NCI-H524 (cell line): Measurements from ENCODE around the gene MRPS14.
"Not testable (repeated sequence)": the region's sequence is repeated elsewhere in the genome, so short reads cannot be mapped to it uniquely, and the experiment has no call there.

Experiments used
- DNase-seq, 2 experiments: peaks; one replicate each; lab custom pipeline; 2025; lab: John Stamatoyannopoulos, UW

MRPS14 gene

GRCh38 chr1:175023043-175023921 lies at the start of gene MRPS14:
Gene MRPS14, minus strand, starts transcription at chr1:175023425. Its CDS starts 17 bp downstream, at chr1:175023408.
- peak; percentile 90 to 97 for DNase-seq

- DNase-seq: peak in 1 of 2 experiments; percentile 20
These were observed 49.1 kb upstream of the MRPS14 start for GRCh38 chr1:175072099-175072951.

- DNase-seq: no peak
These were observed 48.2 kb upstream of the MRPS14 start for GRCh38 chr1:175071276-175071943.

GRCh38 chr1:175070818-175071217 lies 47.6 kb upstream of the MRPS14 start:
- no peak for DNase-seq

- DNase-seq: no peak
These were observed 44.3 kb upstream of the MRPS14 start, which contains the start of gene TNN for GRCh38 chr1:175067362-175068106. Gene TNN, plus strand, starts transcription at chr1:175067833. Its CDS starts 9,586 bp downstream, at chr1:175077419.

GRCh38 chr1:175062858-175063257 lies 39.6 kb upstream of the MRPS14 start:
- DNase-seq: no peak

- no peak for DNase-seq
These were observed 39.1 kb upstream of the MRPS14 start for GRCh38 chr1:175062339-175062738.

GRCh38 chr1:175054736-175055135 lies 31.5 kb upstream of the MRPS14 start:
- DNase-seq: no peak

GRCh38 chr1:175050992-175051391 lies 27.8 kb upstream of the MRPS14 start:
- no peak for DNase-seq

- DNase-seq: no peak
These were observed 22.3 kb upstream of the MRPS14 start for GRCh38 chr1:175045519-175045918.

- DNase-seq: no peak
These were observed 21.9 kb upstream of the MRPS14 start for GRCh38 chr1:175045097-175045496.

GRCh38 chr1:175044591-175044990 lies 21.4 kb upstream of the MRPS14 start:
- DNase-seq: not testable (repeated sequence)

GRCh38 chr1:175043824-175044223 lies 20.6 kb upstream of the MRPS14 start:
- no peak for DNase-seq

- no peak for DNase-seq
These were observed 19.4 kb upstream of the MRPS14 start for GRCh38 chr1:175042650-175043049.

GRCh38 chr1:175040324-175040879 lies 17.2 kb upstream of the MRPS14 start:
- DNase-seq: no peak

- DNase-seq: no peak
These were observed 14.2 kb upstream of the MRPS14 start for GRCh38 chr1:175037416-175037815.

- no peak for DNase-seq
These were observed 13.3 kb upstream of the MRPS14 start for GRCh38 chr1:175036476-175036875.

- DNase-seq: no peak
These were observed 12.6 kb upstream of the MRPS14 start for GRCh38 chr1:175035865-175036264.

- DNase-seq: no peak
These were observed 11.6 kb upstream of the MRPS14 start for GRCh38 chr1:175034775-175035174.

GRCh38 chr1:175033953-175034352 lies 10.7 kb upstream of the MRPS14 start:
- DNase-seq: no peak

- DNase-seq: no peak
These were observed 1.5 kb upstream of the MRPS14 start for GRCh38 chr1:175024773-175025172.
